Measurements from ENCODE around the gene KIT.
A peak's percentile ranks its signal among the peaks of the same experiment; 100 is the strongest.
"Not testable (repeated sequence)": the region's sequence is repeated elsewhere in the genome, so short reads cannot be mapped to it uniquely, and the experiment has no call there.

KIT gene

GRCh38 chr4:54657551-54658251 is at the start of gene KIT:
Gene KIT, plus strand, starts transcription at chr4:54657957. Its CDS starts 58 bp downstream, at chr4:54658015.
- DNase-seq (ENCODE audit: low spot score) = peak; percentile 1

GRCh38 chr4:54609310-54609709 is 48.4 kb upstream of the KIT start:
- DNase-seq (ENCODE audit: low spot score) = no peak

- DNase-seq (ENCODE audit: low spot score) = no peak
These were observed 43.6 kb upstream of the KIT start for GRCh38 chr4:54614149-54614548.

- no peak for DNase-seq (ENCODE audit: low spot score)
These were observed 37.0 kb upstream of the KIT start for GRCh38 chr4:54620773-54621172.

GRCh38 chr4:54625391-54625790 is 32.4 kb upstream of the KIT start:
- DNase-seq (ENCODE audit: low spot score) = no peak

- DNase-seq (ENCODE audit: low spot score) = no peak
These were observed 31.6 kb upstream of the KIT start for GRCh38 chr4:54626113-54626512.

- DNase-seq (ENCODE audit: low spot score) = no peak
These were observed 25.2 kb upstream of the KIT start for GRCh38 chr4:54632537-54632936.

GRCh38 chr4:54633102-54633740 is 24.5 kb upstream of the KIT start:
- not testable (repeated sequence) for DNase-seq (ENCODE audit: low spot score)

GRCh38 chr4:54635318-54635717 is 22.4 kb upstream of the KIT start:
- no peak for DNase-seq (ENCODE audit: low spot score)

- DNase-seq (ENCODE audit: low spot score) = no peak
These were observed 20.4 kb upstream of the KIT start for GRCh38 chr4:54637325-54637724.

GRCh38 chr4:54641101-54641500 is 16.7 kb upstream of the KIT start:
- not testable (repeated sequence) for DNase-seq (ENCODE audit: low spot score)

GRCh38 chr4:54643172-54643571 is 14.6 kb upstream of the KIT start:
- DNase-seq (ENCODE audit: low spot score) = no peak

- no peak for DNase-seq (ENCODE audit: low spot score)
These were observed 13.6 kb upstream of the KIT start for GRCh38 chr4:54643958-54644751.

GRCh38 chr4:54645830-54646229 is 11.9 kb upstream of the KIT start:
- no peak for DNase-seq (ENCODE audit: low spot score)

GRCh38 chr4:54647070-54647469 is 10.7 kb upstream of the KIT start:
- no peak for DNase-seq (ENCODE audit: low spot score)

- no peak for DNase-seq (ENCODE audit: low spot score)
These were observed 6.7 kb upstream of the KIT start for GRCh38 chr4:54651050-54651449.

GRCh38 chr4:54654753-54655152 is 3.0 kb upstream of the KIT start:
- DNase-seq (ENCODE audit: low spot score) = no peak

- DNase-seq (ENCODE audit: low spot score) = no peak
These were observed 589 bp upstream of the KIT start for GRCh38 chr4:54657185-54657550.

GRCh38 chr4:54658252-54659093 is 716 bp downstream of the KIT start:
- DNase-seq (ENCODE audit: low spot score) = peak; percentile 12

GRCh38 chr4:54659313-54659712 is 1.6 kb downstream of the KIT start:
- no peak for DNase-seq (ENCODE audit: low spot score)

GRCh38 chr4:54659749-54660535 is 2.2 kb downstream of the KIT start:
- DNase-seq (ENCODE audit: low spot score) = no peak
